IMR-90 (cell line): ENCODE data around the gene TTC21B. TPM values are rescaled to one million over a fixed set of nuclear protein-coding genes. Genes with fewer than 3 reads are reported as not detected.

ENCODE experiments used
- ATAC-seq: fragments of 200-7000 bp; cut with Tn5 transposase; 2 replicates; pipeline ENCODE4 v1.9.1; 2020; ENCODE audit warnings: low read depth, mild to moderate bottlenecking, moderate library complexity
- BruUV-seq: library from RNA; stranded (reverse); fragments of 400-500 nt; replicated peaks from 2 replicates; lab custom pipeline; 2021; lab: Mats Ljungman, UMichigan
- CTCF ChIA-PET: fragments of 300-600 bp; formaldehyde crosslinking; extraction: SDS; loops from one replicate; lab custom pipeline; 2021; ENCODE audit warnings: antibody characterized with exemption; lab: Yijun Ruan, JAX
- POLR2A ChIA-PET: fragments of 300-600 bp; sonication (Branson Sonifier 250); formaldehyde crosslinking; loops from one replicate; lab custom pipeline; 2022; ENCODE audit warnings: antibody characterized with exemption; ENCODE audit not compliant: unreplicated experiment; lab: Charles Lee
- DNase-seq: peaks from one replicate; pipeline ENCODE4 v3.0.0; 2013
- H2AFZ ChIP-seq: replicated peaks from 2 replicates; pipeline ENCODE3; 2013; ENCODE audit warnings: low read length, mild to moderate bottlenecking; ENCODE audit not compliant: poor library complexity
- H2AK5ac ChIP-seq: 2 replicates; pipeline ENCODE4 v1.6.1; 2013; ENCODE audit warnings: low read depth, low read length, inconsistent platforms
- H2AK9ac ChIP-seq: replicated peaks from 2 replicates; pipeline ENCODE3; 2013; ENCODE audit warnings: mild to moderate bottlenecking, low read depth, low read length, moderate library complexity; ENCODE audit not compliant: poor library complexity
- H2BK120ac ChIP-seq: 2 replicates; pipeline ENCODE4 v1.6.1; 2013; ENCODE audit warnings: low read depth, low read length, inconsistent platforms
- H2BK15ac ChIP-seq: 3 replicates; pipeline ENCODE4 v1.6.1; 2013; ENCODE audit warnings: low read depth, low read length, inconsistent platforms
- H2BK20ac ChIP-seq: 2 replicates; pipeline ENCODE4 v1.6.1; 2013; ENCODE audit warnings: low read depth, mild to moderate bottlenecking, inconsistent platforms, low read length, moderate library complexity
- H2BK5ac ChIP-seq: 2 replicates; pipeline ENCODE4 v1.6.1; 2013; ENCODE audit warnings: mild to moderate bottlenecking, low read depth, low read length, inconsistent platforms; ENCODE audit not compliant: poor library complexity, severe bottlenecking
- H3K14ac ChIP-seq: replicated peaks from 2 replicates; pipeline ENCODE4 v1.6.1; 2013; ENCODE audit warnings: low read depth, low read length, inconsistent platforms
- H3K18ac ChIP-seq: 2 replicates; pipeline ENCODE4 v1.6.1; 2013; ENCODE audit warnings: low read depth, low read length, control low read depth
- H3K23ac ChIP-seq: 2 replicates; pipeline ENCODE4 v1.6.1; 2013; ENCODE audit warnings: low read depth, low read length, inconsistent platforms
- H3K27ac ChIP-seq: 2 replicates; pipeline ENCODE4 v1.5.1; 2013; ENCODE audit warnings: mild to moderate bottlenecking, control low read depth, low read length; ENCODE audit not compliant: insufficient read depth
- H3K27me3 ChIP-seq: 2 replicates; pipeline ENCODE4 v1.6.1; 2013; ENCODE audit warnings: low read length; ENCODE audit not compliant: control insufficient read depth, insufficient read depth
- H3K36me3 ChIP-seq: 2 replicates; pipeline ENCODE4 v1.6.1; 2013; ENCODE audit warnings: low read length, mixed read lengths; ENCODE audit not compliant: control insufficient read depth, insufficient read depth
- H3K4ac ChIP-seq: 2 replicates; pipeline ENCODE4 v1.6.1; 2013; ENCODE audit warnings: low read depth, low read length, inconsistent platforms
- H3K4me1 ChIP-seq: 2 replicates; pipeline ENCODE4 v1.6.1; 2013; ENCODE audit warnings: low read length, mixed read lengths; ENCODE audit not compliant: control insufficient read depth, insufficient read depth
- H3K4me2 ChIP-seq: 2 replicates; pipeline ENCODE4 v1.6.1; 2013; ENCODE audit warnings: low read depth, mild to moderate bottlenecking, control low read depth, low read length, moderate library complexity
- H3K4me3 ChIP-seq: 2 replicates; pipeline ENCODE4 v1.5.1; 2013; ENCODE audit warnings: low read depth, mild to moderate bottlenecking, control low read depth, low read length, moderate library complexity; ENCODE audit not compliant: insufficient read depth
- H3K56ac ChIP-seq: 2 replicates; pipeline ENCODE4 v1.6.1; 2013; ENCODE audit warnings: low read length, inconsistent platforms; ENCODE audit not compliant: insufficient read depth; ENCODE audit errors: extremely low read depth
- H3K79me1 ChIP-seq, 2 experiments: 2 replicates each; pipeline ENCODE4 v1.6.1; 2013; ENCODE audit warnings: low read length in 2 of 2, inconsistent platforms in 1 of 2, low read depth in 1 of 2
- H3K9ac ChIP-seq: 2 replicates; pipeline ENCODE4 v1.6.1; 2013; ENCODE audit warnings: low read depth, low read length, control low read depth
- H3K9me1 ChIP-seq: 2 replicates; pipeline ENCODE4 v1.6.1; 2013; ENCODE audit warnings: low read length, inconsistent platforms; ENCODE audit not compliant: insufficient read depth
- H3K9me3 ChIP-seq: 2 replicates; pipeline ENCODE4 v1.6.1; 2013; ENCODE audit warnings: low read length; ENCODE audit not compliant: control insufficient read depth, insufficient read depth
- H4K20me1 ChIP-seq: 2 replicates; pipeline ENCODE4 v1.6.1; 2013; ENCODE audit warnings: low read length, inconsistent platforms; ENCODE audit not compliant: insufficient read depth
- H4K5ac ChIP-seq: 2 replicates; pipeline ENCODE4 v1.6.1; 2013; ENCODE audit warnings: mild to moderate bottlenecking, low read depth, low read length, control low read depth
- H4K8ac ChIP-seq, 2 experiments: 2 replicates each; pipeline ENCODE4 v1.6.1; 2013; ENCODE audit warnings: low read depth in 2 of 2, low read length in 2 of 2, control low read depth in 1 of 2, inconsistent platforms in 1 of 2
- H4K91ac ChIP-seq: 2 replicates; pipeline ENCODE4 v1.6.1; 2013; ENCODE audit warnings: low read depth, low read length, inconsistent platforms; ENCODE audit not compliant: insufficient read depth
- BHLHE40 ChIP-seq: fragments of 150-350 bp; IDR thresholded peaks from 2 replicates; pipeline ENCODE4 v1.6.1; 2016; ENCODE audit warnings: mild to moderate bottlenecking, low read depth, low read length
- CEBPB ChIP-seq: IDR thresholded peaks from 2 replicates; pipeline ENCODE4 v1.6.1; 2012; ENCODE audit warnings: low read depth, low read length, improper control_type of control experiment
- CHD1 ChIP-seq: IDR thresholded peaks from 2 replicates; pipeline ENCODE4 v1.6.1; 2012; ENCODE audit warnings: low read depth, low read length, improper control_type of control experiment
- CTCF ChIP-seq: conservative IDR thresholded peaks from 2 replicates; pipeline ENCODE4 v1.5.1; 2012; ENCODE audit warnings: mild to moderate bottlenecking, low read depth, low read length, improper control_type of control experiment
- FOS ChIP-seq: fragments of 150-350 bp; IDR thresholded peaks from 2 replicates; pipeline ENCODE4 v1.6.1; 2016; ENCODE audit warnings: low read depth, low read length
- MAFK ChIP-seq: IDR thresholded peaks from 2 replicates; pipeline ENCODE4 v1.6.1; 2012; ENCODE audit warnings: low read depth, low read length, improper control_type of control experiment
- MAZ ChIP-seq: IDR thresholded peaks from 2 replicates; pipeline ENCODE4 v1.6.1; 2012; ENCODE audit warnings: low read depth, mild to moderate bottlenecking, low read length, improper control_type of control experiment, moderate library complexity, borderline replicate concordance
- NFE2L2 ChIP-seq: fragments of 150-350 bp; IDR thresholded peaks from 2 replicates; pipeline ENCODE4 v1.6.1; 2016; ENCODE audit warnings: low read depth, mild to moderate bottlenecking, low read length
- POLR2A ChIP-seq: IDR thresholded peaks from 2 replicates; pipeline ENCODE4 v1.6.1; 2012; ENCODE audit warnings: mild to moderate bottlenecking, low read depth, low read length
- RAD21 ChIP-seq: IDR thresholded peaks from 2 replicates; pipeline ENCODE4 v1.6.1; 2012; ENCODE audit warnings: low read length, improper control_type of control experiment
- RCOR1 ChIP-seq: IDR thresholded peaks from 2 replicates; pipeline ENCODE4 v1.6.1; 2012; ENCODE audit warnings: mild to moderate bottlenecking, low read length, improper control_type of control experiment; ENCODE audit not compliant: insufficient replicate concordance
- RFX5 ChIP-seq: IDR thresholded peaks from 2 replicates; pipeline ENCODE4 v1.8.0; 2012; ENCODE audit warnings: low read depth, mild to moderate bottlenecking, low read length, moderate library complexity
- SMC3 ChIP-seq: fragments of 150-350 bp; IDR thresholded peaks from 2 replicates; pipeline ENCODE4 v1.6.1; 2016; ENCODE audit warnings: low read depth, mild to moderate bottlenecking, antibody characterized with exemption, low read length, moderate library complexity
- USF2 ChIP-seq: fragments of 150-350 bp; IDR thresholded peaks from 2 replicates; pipeline ENCODE4 v1.6.1; 2017; ENCODE audit warnings: mild to moderate bottlenecking, antibody characterized with exemption, low read length, low read depth
- WGBS, 2 experiments: methylation state at CpG; one replicate each; pipeline versions ENCODE4 v1.1.5 to v1.1.7; 2013; ENCODE audit warnings: missing lambda C conversion rate in 2 of 2; ENCODE audit not compliant: insufficient read length in 1 of 2; ENCODE audit errors: extremely low coverage in 2 of 2; 5-methylcytosine and 5-hydroxymethylcytosine counted together
- dilution Hi-C: fragments of 300-500 bp; cut with HindIII; formaldehyde crosslinking; loops from one replicate; pipeline ENCODE4 v1.14.3; 2018; ENCODE audit warnings: low sequenced_read_pairs; ENCODE audit not compliant: unreplicated experiment
- in situ Hi-C: fragments of 300-500 bp; cut with MboI; formaldehyde crosslinking; loops from 3 replicates; pipeline ENCODE4 v1.14.3; 2019; ENCODE audit warnings: low sequenced_read_pairs, inconsistent platforms, mixed read lengths
- intact Hi-C: fragments of 100-400 bp; cut with micrococcal nuclease; formaldehyde crosslinking; loops from 2 replicates; pipeline ENCODE4 v1.10.0; 2022
- polyA plus RNA-seq, 3 experiments: library from polyadenylated mRNA; depleted of rRNA; stranded (reverse); fragments of >200 nt; gene quantifications; 2 replicates each; pipeline ENCODE4 v1.2.3, GENCODE V29; 2012; ENCODE audit warnings: low replicate concordance in 1 of 3
- total RNA-seq: library from RNA; depleted of rRNA; stranded (reverse); fragments of >200 nt; gene quantifications from 2 replicates; pipeline ENCODE4 v1.2.3, GENCODE V29; 2012

The TTC21B gene
- total and polyA plus RNA-seq, 2 of the 4 experiments (the other 2 are of a cell fraction) = 8.0 to 17.2 TPM

GRCh38 chr2:165952085-165952484, 1.5 kb downstream of the TTC21B start:
- Histone ChIP-seq H2BK15ac (no peak overlapping the region), H4K8ac (no peak overlapping the region), H2BK20ac (no peak overlapping the region), H3K36me3 (peaks cover 1% of the 10 kb centered on the region; the same call in 1 of the 2 replicates), H3K4me1 (no peaks in the 10 kb centered on the region), H3K27me3 (no peaks in the 10 kb centered on the region), H3K23ac (no peak overlapping the region), H3K4me3 (no peak overlapping the region), H2AFZ (no peak overlapping the region), H3K4ac (no peak overlapping the region), H4K20me1 (peaks cover 3% of the 10 kb centered on the region), H2BK120ac (no peak overlapping the region), H3K14ac (no peak overlapping the region), H3K9ac (no peak overlapping the region), H2AK9ac (no peak overlapping the region), H4K91ac (no peak overlapping the region), H3K9me1 (peaks cover 5% of the 10 kb centered on the region), H3K4me2 (peak overlapping the region; percentile 2; the same call in 1 of the 2 replicates), H4K5ac (no peak overlapping the region), H2BK5ac (no peak overlapping the region), H3K9me3 (no peaks in the 10 kb centered on the region), H2AK5ac (no peak overlapping the region), H3K18ac (no peak overlapping the region), H3K56ac (no peak overlapping the region), H3K79me1 (peaks cover 18 to 28% of the 10 kb centered on the region in 2 experiments), H3K27ac (no peak overlapping the region)
- intact Hi-C loops (loop anchor here (5.0 kb wide), 1 partner anchor 470 kb away; no protein-coding TSS in a partner anchor), dilution Hi-C loops (no loop called here), in situ Hi-C loops (loop anchor here (25.0 kb wide), 1 partner anchor 460 kb away; no protein-coding TSS in a partner anchor)
- TF ChIP-seq RCOR1 (no peak), BHLHE40 (no peak), CTCF (no peak), RFX5 (no peak), CEBPB (no peak), USF2 (no peak), NFE2L2 (no peak), SMC3 (no peak), MAFK (no peak), POLR2A (no peak), CHD1 (no peak), RAD21 (no peak), MAZ (no peak), FOS (no peak)
- ChIA-PET CTCF (no interaction called here), POLR2A (interaction anchor here (0.6 kb wide), 1 partner anchor 163 kb away, joined by 4 read pairs; no protein-coding TSS in a partner anchor)
- no TSS peak for BruUV-seq
- DNase-seq (no peak), ATAC-seq (no peak)
- WGBS, 2 experiments = no CpG with 5 or more reads among the region's 1 CpG
